Gastrocnemius medialis (tissue), 4 donors: Measurements from ENCODE around the gene GOLGA1. TPM values are rescaled to one million over a fixed set of nuclear protein-coding genes. Genes with fewer than 3 reads are reported as not detected.
A peak's percentile ranks its signal among the peaks of the same experiment; 100 is the strongest.

ENCODE experiments used
- ATAC-seq, 2 donors: fragments of 150-250 bp; one replicate each; pipeline ENCODE4 v1.9.1; 2016
- DNase-seq, 2 donors: peaks; one replicate each; pipeline ENCODE4 v3.0.0-alpha.2; 2019
- H3K27ac ChIP-seq, 4 donors: fragments of 200-600 bp; sonication (generic); 1 replicate in 1 of 4; 2 replicates in 3 of 4; pipeline ENCODE4 v1.5.1; 2016 to 2018; ENCODE audit warnings: mild to moderate bottlenecking in 2 of 4, moderate library complexity in 1 of 4
- H3K27me3 ChIP-seq, 3 donors: fragments of 200-600 bp; sonication (generic) in 2 of 3; 1 replicate in 1 of 3; 2 replicates in 2 of 3; pipeline versions ENCODE4 v1.5.1 to v1.6.0; 2016 to 2019; ENCODE audit warnings: mild to moderate bottlenecking in 1 of 3, moderate library complexity in 1 of 3
- H3K36me3 ChIP-seq, 2 donors: fragments of 200-600 bp; sonication (generic) in 1 of 2; one replicate each; pipeline ENCODE4 v1.5.1; 2017 to 2018
- H3K4me1 ChIP-seq, 2 donors: fragments of 200-600 bp; sonication (generic) in 1 of 2; one replicate each; pipeline ENCODE4 v1.5.1; 2016 to 2017; ENCODE audit warnings: mild to moderate bottlenecking in 2 of 2
- H3K4me3 ChIP-seq, 4 donors: fragments of 200-600 bp; sonication (generic) in 3 of 4; 1 replicate in 1 of 4; 2 replicates in 3 of 4; pipeline ENCODE4 v1.5.1; 2016 to 2019; ENCODE audit warnings: mild to moderate bottlenecking in 2 of 4
- H3K9me3 ChIP-seq, 3 donors: fragments of 200-600 bp; sonication (generic) in 2 of 3; 1 replicate in 1 of 3; 2 replicates in 2 of 3; pipeline ENCODE4 v1.5.1; 2016 to 2019
- CTCF ChIP-seq, 5 experiments: fragments of 450-650 bp in 3 of 5; fragments of 200-600 bp in 2 of 5; sonication (generic) in 2 of 5; IDR thresholded peaks in 4 of 5; conservative IDR thresholded peaks in 1 of 5; 1 replicate in 4 of 5; 2 replicates in 1 of 5; pipeline ENCODE4 v1.5.1; 2016 to 2019; ENCODE audit warnings: antibody characterized with exemption in 5 of 5, mild to moderate bottlenecking in 3 of 5, moderate library complexity in 3 of 5
- POLR2A ChIP-seq, 2 donors: fragments of 450-650 bp; IDR thresholded peaks; one replicate each; pipeline ENCODE4 v1.6.1; 2017; ENCODE audit warnings: antibody characterized with exemption in 2 of 2, mild to moderate bottlenecking in 2 of 2, moderate library complexity in 2 of 2
- in situ Hi-C, 4 donors: fragments of 200-750 bp; cut with MboI; loops; one replicate each; pipeline versions ENCODE4 v1.15.0 to v1.8.0; 2017; ENCODE audit warnings: low sequenced_read_pairs in 4 of 4
- intact Hi-C: fragments of 100-400 bp; cut with DNase I; formaldehyde crosslinking; loops from one replicate; pipeline ENCODE4 v1.15.1; 2023; ENCODE audit warnings: low total_unique reads
- total RNA-seq, 4 donors: library from RNA; depleted of rRNA; stranded (reverse); fragments of >200 nt; gene quantifications; one replicate each; pipeline versions ENCODE4 v1.1.0 to v1.2.3, GENCODE V29; 2016

Gene GOLGA1
- total RNA-seq, 4 donors from 2014 or later = 12.2 to 20.5 (median 18.6) TPM

GRCh38 chr9:124869466-124869985, 71.4 kb downstream of the GOLGA1 start:
- intact Hi-C loops (loop anchor here (1.0 to 10.0 kb wide), 4 partner anchors 72 to 315 kb away; partner anchors contain the start of genes GOLGA1, PPP6C and SCAI), in situ Hi-C loops (no loop called here)
- Histone ChIP-seq H3K4me3 (peak overlapping the region; percentile 80 to 100 (median 88)), H3K9me3 (no peaks in the 10 kb centered on the region), H3K27ac (peak overlapping the region; percentile 93 to 100 (median 96)), H3K36me3 (peaks cover 0 to 2% of the 10 kb centered on the region in 2 donors), H3K27me3 (no peaks in the 10 kb centered on the region), H3K4me1 (peaks cover 53 to 57% of the 10 kb centered on the region in 2 donors)
- TF ChIP-seq POLR2A (IDR thresholded peaks at IDR 0.05) (no peak), CTCF (IDR thresholded peaks at IDR 0.05 in 4 of 5, conservative IDR thresholded peaks at IDR 0.05 in 1 of 5) (no peak)
- DNase-seq (no peak), ATAC-seq (peak; percentile 3 to 17)

DNA sequence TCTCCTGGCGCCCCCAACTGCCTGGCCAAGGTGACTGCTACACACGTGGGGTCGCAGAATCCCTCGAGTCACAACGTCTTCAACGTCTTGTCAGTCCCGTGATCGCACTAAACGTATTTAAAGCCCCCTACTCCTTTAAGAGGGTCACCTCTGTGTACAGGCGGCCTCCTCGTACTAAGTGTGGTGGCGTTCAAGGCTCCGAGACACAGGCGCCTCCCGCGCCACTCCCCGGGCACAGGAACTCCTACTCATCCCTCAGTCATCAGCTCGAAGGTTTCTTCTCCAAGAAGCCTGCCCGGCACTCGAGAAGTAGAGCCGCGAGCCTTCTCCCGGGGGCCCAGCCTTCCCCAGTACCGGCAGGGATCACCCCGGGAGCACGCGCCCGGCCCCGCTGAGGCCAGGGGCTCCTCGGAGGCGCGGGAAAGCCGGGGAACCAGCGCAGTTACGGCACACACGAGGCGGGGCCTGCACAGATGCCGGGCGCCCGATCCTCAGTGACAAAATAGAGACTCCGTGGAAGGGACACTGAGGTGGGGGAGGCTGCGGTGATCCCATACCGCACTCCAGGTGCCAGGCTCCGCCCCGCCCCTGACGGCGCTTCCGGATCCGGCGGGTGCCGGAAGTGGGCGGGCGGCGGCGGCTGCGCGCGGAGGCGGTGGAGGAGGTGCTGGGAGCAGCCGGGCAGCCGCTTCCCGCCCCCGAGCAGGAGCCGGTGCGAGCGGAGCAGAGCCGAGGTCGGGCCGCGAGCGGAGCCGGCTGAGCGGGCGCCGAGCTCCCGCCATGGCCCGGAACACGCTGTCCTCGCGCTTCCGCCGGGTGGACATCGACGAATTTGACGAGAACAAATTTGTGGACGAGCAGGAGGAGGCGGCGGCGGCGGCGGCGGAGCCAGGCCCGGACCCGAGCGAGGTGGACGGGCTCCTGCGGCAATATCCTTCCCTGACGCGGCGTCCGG, 72.1 kb downstream of the GOLGA1 start:
- in situ Hi-C loops = no loop called here
- intact Hi-C loops = loop anchor here (1.0 to 10.0 kb wide), 4 partner anchors 73 to 316 kb away; partner anchors contain the start of genes GOLGA1, PPP6C and SCAI
- peak; percentile 82 to 86 for DNase-seq
- no peaks in the 10 kb centered on the region for H3K9me3 ChIP-seq
- H3K4me1 ChIP-seq = peaks cover 51 to 52% of the 10 kb centered on the region in 2 donors
- peak overlapping the region; percentile 80 to 100 (median 88) for H3K4me3 ChIP-seq
- no peaks in the 10 kb centered on the region for H3K27me3 ChIP-seq
- H3K36me3 ChIP-seq = no peaks in the 10 kb centered on the region
- peak overlapping the region; percentile 93 to 100 (median 96) for H3K27ac ChIP-seq
- peak; percentile 82 to 90 for ATAC-seq
- TF ChIP-seq CTCF (IDR thresholded peaks at IDR 0.05 in 4 of 5, conservative IDR thresholded peaks at IDR 0.05 in 1 of 5) = peak in 1 of 5 experiments; percentile 3
- TF ChIP-seq POLR2A (IDR thresholded peaks at IDR 0.05) = peak; percentile 96 to 99

DNA sequence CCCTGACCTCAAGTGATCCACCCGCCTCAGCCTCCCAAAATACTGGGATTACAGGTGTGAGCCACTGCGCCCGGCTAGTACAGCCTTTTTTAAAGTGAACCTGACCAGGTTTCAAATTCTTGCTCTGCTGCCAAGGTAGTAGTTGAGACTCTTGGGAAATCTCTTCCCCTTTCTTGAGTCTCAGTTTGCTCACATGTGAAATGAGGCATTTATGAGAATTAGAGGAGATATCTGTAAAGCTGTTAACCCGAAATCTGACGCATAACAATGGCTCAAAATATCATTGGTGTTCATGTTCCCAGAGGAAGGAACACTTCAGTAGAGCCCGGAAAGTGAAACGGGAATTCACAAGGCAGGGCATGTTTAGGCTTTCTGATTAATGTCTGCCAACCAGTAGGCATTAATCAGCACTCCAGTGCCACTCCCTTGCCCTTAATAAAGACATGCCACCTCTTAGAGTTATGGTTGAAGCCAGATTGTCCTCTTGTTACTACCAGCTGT, 77.5 kb downstream of the GOLGA1 start:
- Histone ChIP-seq H3K4me3 (no peak overlapping the region), H3K27ac (peak overlapping the region; percentile 87 to 97 (median 92)), H3K27me3 (no peaks in the 10 kb centered on the region), H3K36me3 (peaks cover 0 to 26% of the 10 kb centered on the region in 2 donors), H3K4me1 (peaks cover 46 to 48% of the 10 kb centered on the region in 2 donors), H3K9me3 (no peaks in the 10 kb centered on the region)
- no peak for TF ChIP-seq POLR2A (IDR thresholded peaks at IDR 0.05)
- TF ChIP-seq CTCF (IDR thresholded peaks at IDR 0.05 in 4 of 5, conservative IDR thresholded peaks at IDR 0.05 in 1 of 5) = no peak
- ATAC-seq (no peak), DNase-seq (no peak)
- intact Hi-C loops (loop anchor here (5.0 to 10.0 kb wide), 3 partner anchors 209 to 379 kb away; partner anchors contain the start of genes HSPA5 and PPP6C), in situ Hi-C loops (no loop called here)

DNA sequence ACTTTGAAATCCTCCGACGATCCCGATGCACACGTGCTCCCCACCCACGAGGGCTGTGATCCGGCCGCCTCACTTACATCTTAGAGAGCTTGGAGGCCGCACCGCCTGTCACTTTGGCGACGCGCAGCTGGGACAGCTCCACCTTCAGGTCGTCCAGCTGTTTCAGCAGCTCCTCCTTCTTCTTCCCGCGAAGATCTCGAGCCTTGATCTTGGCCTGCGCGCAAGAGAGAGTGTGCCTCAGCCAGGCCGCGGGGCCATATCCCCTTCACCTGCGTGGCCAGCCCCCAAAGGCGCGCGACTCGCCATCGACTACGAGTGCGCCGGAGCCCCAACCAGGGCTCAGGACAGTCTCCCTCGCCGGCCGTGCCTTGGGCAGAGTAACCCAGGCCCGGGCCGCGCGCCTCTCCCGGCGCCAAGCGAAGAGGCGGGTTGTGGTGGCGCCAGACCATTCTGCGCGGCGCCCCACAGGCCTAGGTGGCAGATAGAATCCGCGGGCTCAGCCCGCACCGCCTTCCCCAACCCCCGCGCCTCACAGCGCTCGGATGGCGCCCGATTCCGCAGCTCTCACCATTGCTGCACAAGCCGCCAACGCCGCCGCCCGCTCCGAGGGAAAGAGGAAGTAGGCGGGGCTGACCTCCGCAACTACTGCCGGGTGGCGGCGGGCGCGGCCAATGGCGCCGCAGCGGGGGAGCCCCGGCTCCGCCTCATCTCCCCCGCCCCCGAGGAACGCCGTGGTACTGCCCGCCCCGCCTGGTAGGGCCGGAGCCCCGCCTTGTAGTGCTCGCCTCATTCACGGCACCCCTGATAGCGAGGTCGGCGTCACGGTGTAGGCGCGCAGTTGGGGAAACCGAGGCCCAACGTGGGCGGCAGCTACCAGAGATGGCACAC, 79.3 kb downstream of the GOLGA1 start, which contains the start of the genes ARPC5L and RPL35:
Gene ARPC5L (plus strand): TSS at position 789 of the 888 bp plus-strand sequence. CDS start 7,161 bp downstream, outside the sequence.
Gene RPL35 (minus strand): TSS at position 616 of the 888 bp plus-strand sequence. CDS start 45 bp downstream, at position 571.
- Histone ChIP-seq H3K4me1 (peaks cover 35 to 38% of the 10 kb centered on the region in 2 donors), H3K9me3 (no peaks in the 10 kb centered on the region), H3K27me3 (no peaks in the 10 kb centered on the region), H3K4me3 (peak within 1 kb of the TSS; percentile 85 to 100 (median 100)), H3K36me3 (peaks cover 0 to 44% of the 10 kb centered on the region in 2 donors), H3K27ac (peak within 1 kb of the TSS; percentile 87 to 97 (median 92))
- in situ Hi-C loops (no loop called here), intact Hi-C loops (loop anchor here (5.0 to 10.0 kb wide), 3 partner anchors 207 to 381 kb away; partner anchors contain the start of genes HSPA5 and PPP6C)
- TF ChIP-seq POLR2A (IDR thresholded peaks at IDR 0.05) (peak; percentile 95 to 97), CTCF (IDR thresholded peaks at IDR 0.05 in 4 of 5, conservative IDR thresholded peaks at IDR 0.05 in 1 of 5) (peak in 2 of 5 experiments; percentile 27 to 38)
- peak; percentile 91 to 92 for DNase-seq
- ATAC-seq = peak; percentile 86 to 89
